GM23338 (cell line): Measurements from ENCODE around the gene BLTP3A.
"Not testable (repeated sequence)": the region's sequence is repeated elsewhere in the genome, so short reads cannot be mapped to it uniquely, and the experiment has no call there.

Experiments
- EZH2phosphoT487 ChIP-seq: fragments of 200-600 bp; sonication (generic); IDR thresholded peaks from one replicate; pipeline ENCODE4 v1.8.1; 2018; ENCODE audit warnings: antibody characterized with exemption; ENCODE audit not compliant: unreplicated experiment
- TF ChIP-seq, protein P1 (sequence below), 2 experiments: fragments of 200-600 bp in 1 of 2; sonication (generic) in 1 of 2; conservative IDR thresholded peaks; 2 replicates each; pipeline versions ENCODE4 v1.5.1 to v1.6.1; 2016 to 2017; ENCODE audit warnings: antibody characterized with exemption in 2 of 2, low read depth in 2 of 2, mild to moderate bottlenecking in 2 of 2, moderate library complexity in 1 of 2

DNA sequence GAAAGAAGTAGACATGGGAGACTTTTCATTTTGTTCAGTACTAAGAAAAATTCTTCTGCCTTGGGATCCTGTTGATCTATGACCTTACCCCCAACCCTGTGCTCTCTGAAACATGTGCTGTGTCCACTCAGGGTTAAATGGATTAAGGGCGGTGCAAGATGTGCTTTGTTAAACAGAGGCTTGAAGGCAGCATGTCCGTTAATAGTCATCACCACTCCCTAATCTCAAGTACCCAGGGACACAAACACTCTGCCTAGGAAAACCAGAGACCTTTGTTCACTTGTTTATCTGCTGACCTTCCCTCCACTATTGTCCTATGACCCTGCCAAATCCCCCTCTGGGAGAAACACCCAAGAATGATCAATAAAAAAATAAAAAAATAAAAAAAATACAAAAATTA, 4.7 kb upstream of the BLTP3A start:
- TF ChIP-seq, protein P1, sequence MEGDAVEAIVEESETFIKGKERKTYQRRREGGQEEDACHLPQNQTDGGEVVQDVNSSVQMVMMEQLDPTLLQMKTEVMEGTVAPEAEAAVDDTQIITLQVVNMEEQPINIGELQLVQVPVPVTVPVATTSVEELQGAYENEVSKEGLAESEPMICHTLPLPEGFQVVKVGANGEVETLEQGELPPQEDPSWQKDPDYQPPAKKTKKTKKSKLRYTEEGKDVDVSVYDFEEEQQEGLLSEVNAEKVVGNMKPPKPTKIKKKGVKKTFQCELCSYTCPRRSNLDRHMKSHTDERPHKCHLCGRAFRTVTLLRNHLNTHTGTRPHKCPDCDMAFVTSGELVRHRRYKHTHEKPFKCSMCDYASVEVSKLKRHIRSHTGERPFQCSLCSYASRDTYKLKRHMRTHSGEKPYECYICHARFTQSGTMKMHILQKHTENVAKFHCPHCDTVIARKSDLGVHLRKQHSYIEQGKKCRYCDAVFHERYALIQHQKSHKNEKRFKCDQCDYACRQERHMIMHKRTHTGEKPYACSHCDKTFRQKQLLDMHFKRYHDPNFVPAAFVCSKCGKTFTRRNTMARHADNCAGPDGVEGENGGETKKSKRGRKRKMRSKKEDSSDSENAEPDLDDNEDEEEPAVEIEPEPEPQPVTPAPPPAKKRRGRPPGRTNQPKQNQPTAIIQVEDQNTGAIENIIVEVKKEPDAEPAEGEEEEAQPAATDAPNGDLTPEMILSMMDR (conservative IDR thresholded peaks at IDR 0.05; ENCODE audit: low read depth in 2 of 2): not testable (repeated sequence)
- not testable (repeated sequence) for TF ChIP-seq EZH2phosphoT487
